Mesenteric fat pad (tissue), 1 donor: ENCODE measurements around the gene GLIPR2. TPM values are rescaled to one million over a fixed set of nuclear protein-coding genes. Genes with fewer than 3 reads are reported as not detected.
"Not testable (repeated sequence)": the region's sequence is repeated elsewhere in the genome, so short reads cannot be mapped to it uniquely, and the experiment has no call there.

Experiments
- DNase-seq: peaks from one replicate; pipeline ENCODE4 v3.0.0-alpha.2; 2020; ENCODE audit warnings: low spot score
- long read RNA-seq: library from polyadenylated mRNA; unstranded; transcript quantifications from one replicate; pipeline ENCODE4 v2.0.0, GENCODE V29; 2020
- total RNA-seq: library from RNA; stranded (reverse); fragmentation: NEBNext Ultra II Directional; extraction: Animal tissue kit (Norgen Biotek cat#: 25700); gene quantifications from one replicate; pipeline ENCODE4 v1.2.1, GENCODE V29; 2021
- donor health status: DM: yes; HTN: yes; CAD: no.

GLIPR2 gene
- total RNA-seq: 81.7 TPM
- long read RNA-seq, transcript GLIPR2-202 (5 exons, 1,890 nt): major isoform, 107 of 142 reads
- long read RNA-seq, partial matches to known transcripts: 23 of 142 reads
- long read RNA-seq, other reads (novel, unspliced or antisense): 11 of 142 reads

DNA sequence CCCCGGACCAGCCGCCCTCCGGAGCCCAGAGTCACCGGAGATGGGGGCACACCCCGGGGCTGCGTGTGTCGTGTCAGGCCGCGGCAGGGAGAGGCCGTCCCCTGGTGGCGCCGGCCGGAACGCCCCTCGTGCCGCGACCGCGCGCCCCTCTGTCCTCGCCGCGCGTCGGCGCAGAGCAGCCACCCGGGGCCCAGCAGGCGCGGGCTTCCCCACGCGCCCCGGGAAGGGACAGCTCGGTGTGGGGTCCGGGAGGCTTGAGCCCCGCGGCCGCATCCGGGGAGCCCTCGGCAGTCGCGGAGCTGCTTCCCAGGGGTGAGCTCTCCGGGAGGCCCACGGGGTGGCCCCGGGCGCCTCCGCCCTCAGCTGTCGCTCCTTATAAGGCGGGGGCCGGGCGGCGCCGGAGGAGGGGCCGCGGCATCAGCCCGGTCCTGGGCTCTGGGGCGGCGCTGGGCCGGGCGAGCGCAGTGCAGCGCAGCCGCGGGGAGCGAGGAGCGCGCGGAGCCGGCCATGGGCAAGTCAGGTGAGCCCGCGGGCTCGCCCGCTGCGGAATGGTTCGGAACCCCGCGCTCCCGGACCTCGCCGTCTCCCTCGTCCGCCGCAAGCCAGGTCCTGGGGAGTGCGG lies at the start of gene GLIPR2:
Gene GLIPR2 (plus strand): TSS at position 462 of the 622 bp plus-strand sequence. CDS start 46 bp downstream, at position 508.
- peak; percentile 94 for DNase-seq

DNA sequence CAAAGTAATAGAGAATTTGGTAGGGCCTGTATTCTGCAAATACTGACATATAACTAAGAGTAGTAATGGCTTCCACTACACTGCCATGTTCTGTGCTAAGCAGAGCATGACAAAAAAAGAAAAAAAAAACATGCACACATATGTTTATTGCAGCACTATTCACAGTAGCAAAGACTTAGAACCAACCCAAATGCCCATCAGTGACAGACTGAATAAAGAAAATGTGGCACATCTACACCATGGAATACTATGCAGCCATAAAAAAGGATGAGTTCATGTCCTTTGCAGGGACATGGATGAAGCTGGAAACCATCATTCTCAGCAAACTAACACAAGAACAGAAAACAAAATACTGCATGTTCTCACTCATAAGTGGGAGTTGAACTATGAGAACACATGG lies 49.5 kb upstream of the GLIPR2 start:
- not testable (repeated sequence) for DNase-seq

DNA sequence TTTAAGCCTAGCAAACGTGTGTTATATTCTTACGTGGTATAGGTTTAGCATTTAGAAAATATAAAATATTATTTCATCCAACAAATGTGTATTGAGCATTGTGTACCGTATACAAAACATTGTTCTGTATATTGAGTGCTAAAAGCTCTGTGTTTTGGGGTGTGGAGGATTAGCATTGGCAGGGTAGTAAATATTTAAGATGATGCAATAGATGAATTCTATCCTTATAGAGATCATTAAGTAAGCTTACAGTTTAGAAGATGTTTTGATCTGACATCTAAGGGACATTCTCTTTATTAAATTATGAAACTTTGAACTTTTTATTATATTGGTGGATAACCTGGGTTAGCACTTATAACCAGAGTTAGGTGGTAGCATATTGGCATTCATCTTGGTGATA lies 48.5 kb upstream of the GLIPR2 start:
- DNase-seq: no peak

GRCh38 chr9:36091026-36091953 lies 45.2 kb upstream of the GLIPR2 start:
- DNase-seq: no peak

- DNase-seq: no peak
Observed at GRCh38 chr9:36092014-36092413, 44.5 kb upstream of the GLIPR2 start.

- DNase-seq: no peak
Observed at GRCh38 chr9:36092509-36093215, 43.9 kb upstream of the GLIPR2 start.

DNA sequence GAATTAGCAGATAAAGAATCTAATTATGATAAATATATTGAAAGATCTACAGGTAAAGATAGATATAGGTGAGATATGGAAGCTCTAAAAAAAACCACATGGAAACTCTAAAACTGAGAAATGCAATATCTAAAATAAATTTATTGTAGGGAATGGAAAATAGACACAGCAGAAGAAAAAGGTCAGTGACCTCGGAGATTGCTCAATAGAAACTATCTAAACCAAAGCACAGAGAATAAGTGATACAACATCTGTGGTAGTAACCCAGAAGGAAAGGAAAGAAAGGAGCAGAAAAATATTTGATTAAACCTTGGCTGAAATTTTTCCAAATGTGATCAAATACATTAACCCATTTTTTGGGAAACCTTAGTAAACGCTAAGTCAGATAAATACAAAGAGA lies 43.1 kb upstream of the GLIPR2 start:
- DNase-seq: no peak

GRCh38 chr9:36099718-36100117 lies 36.8 kb upstream of the GLIPR2 start:
- no peak for DNase-seq

DNA sequence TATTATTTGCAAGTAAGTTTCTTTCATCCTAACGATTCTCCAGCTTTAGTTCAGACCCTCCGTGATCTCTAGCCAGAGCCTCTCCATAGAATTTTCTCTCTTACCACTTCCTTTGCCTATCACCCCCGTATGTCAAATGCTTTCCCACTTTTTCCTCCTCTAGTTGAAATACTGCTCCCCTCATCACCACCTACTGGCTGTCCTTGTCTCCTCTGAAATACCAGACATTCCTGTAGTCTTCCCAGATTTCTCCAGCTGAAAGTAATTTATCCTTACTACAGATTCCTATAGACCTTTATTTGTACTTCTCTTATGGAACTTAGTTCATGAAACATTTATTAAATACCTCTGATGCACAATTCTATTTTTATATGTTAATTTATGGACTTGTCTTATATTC lies 36.0 kb upstream of the GLIPR2 start:
- no peak for DNase-seq

GRCh38 chr9:36101916-36102741 lies 34.4 kb upstream of the GLIPR2 start:
- no peak for DNase-seq

- DNase-seq: no peak
Observed at GRCh38 chr9:36102742-36103495, 33.6 kb upstream of the GLIPR2 start.

DNA sequence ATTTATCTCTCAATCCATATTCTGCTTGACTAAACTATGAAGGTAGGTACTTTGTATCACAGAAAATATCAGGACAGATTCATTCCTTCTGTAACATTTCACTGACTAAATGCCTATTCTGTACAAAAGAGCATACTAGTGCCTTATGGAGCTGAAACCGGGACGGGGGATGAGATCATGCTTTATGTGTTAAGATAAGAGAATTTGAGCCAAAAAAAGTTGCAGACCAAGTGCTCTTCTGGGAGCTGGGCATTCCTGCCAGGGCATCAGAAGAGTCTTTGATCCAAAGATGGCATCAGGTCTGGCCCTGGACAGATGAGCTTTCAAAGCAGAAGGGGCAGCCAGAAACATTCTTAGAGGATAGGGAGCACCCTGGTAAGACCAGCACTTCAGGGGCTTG lies 27.5 kb upstream of the GLIPR2 start:
- DNase-seq: no peak

GRCh38 chr9:36110434-36110833 lies 26.1 kb upstream of the GLIPR2 start:
- DNase-seq: no peak

DNA sequence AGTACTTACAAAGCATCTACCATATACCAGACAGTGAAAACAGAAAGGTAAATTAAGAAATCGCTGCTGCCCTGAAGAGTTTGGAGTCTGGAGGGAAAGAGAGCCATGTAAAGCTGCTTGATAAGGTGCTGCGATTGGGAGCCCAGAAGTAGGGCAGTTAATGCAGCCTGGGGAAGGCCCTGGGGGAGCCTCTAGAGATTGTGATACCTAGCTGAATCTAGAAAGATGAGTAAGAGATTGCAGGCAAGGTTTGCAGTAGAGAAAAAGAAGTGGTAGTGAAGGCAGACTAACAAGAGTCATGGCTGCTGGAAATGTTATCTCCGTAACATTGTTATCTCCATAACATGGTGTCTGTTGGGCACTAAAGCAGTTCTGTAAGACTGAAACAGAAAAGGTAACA lies 24.0 kb upstream of the GLIPR2 start:
- no peak for DNase-seq

DNA sequence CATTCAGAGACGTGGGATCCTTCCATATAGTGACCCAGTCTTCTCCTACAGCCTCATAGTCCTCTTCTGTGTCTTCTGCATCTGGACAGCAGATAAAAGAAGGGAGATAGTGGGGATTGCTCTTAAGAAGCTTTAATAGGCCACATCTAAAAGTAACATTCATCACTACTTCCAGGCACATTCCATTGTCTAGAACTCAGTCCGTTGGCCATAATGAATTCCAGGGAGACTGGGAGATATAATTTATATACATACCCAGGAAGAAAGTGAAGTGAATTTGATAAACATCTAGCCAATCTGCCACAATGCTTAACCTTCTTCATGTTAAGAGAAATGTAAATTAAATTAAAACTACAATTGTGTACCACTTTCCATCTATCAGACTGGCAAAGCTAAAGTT lies 22.5 kb upstream of the GLIPR2 start:
- no peak for DNase-seq

GRCh38 chr9:36116593-36116992 lies 19.9 kb upstream of the GLIPR2 start:
- no peak for DNase-seq

GRCh38 chr9:36118201-36118600 lies 18.3 kb upstream of the GLIPR2 start:
- no peak for DNase-seq

DNA sequence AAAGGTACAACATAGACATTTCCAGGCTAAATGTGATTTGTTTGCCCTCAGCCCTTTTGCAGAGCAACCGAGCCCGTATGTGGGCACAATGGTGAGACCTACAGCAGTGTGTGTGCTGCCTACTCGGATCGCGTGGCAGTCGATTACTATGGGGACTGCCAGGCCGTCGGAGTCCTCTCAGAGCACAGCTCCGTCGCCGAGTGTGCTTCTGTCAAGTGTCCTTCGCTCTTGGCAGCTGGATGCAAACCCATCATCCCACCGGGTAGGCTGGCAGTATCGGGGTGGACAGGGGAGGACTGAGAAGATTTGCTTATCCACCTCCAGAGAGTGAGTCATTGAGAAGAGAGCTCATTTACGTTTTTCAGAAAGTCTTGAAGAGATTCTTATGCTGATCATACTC lies 17.8 kb upstream of the GLIPR2 start:
- no peak for DNase-seq

GRCh38 chr9:36119476-36119875 lies 17.1 kb upstream of the GLIPR2 start:
- no peak for DNase-seq

GRCh38 chr9:36120705-36121104 lies 15.8 kb upstream of the GLIPR2 start:
- no peak for DNase-seq
